Measurements from ENCODE around the gene CEP85. TPM values are rescaled to one million over a fixed set of nuclear protein-coding genes. Genes with fewer than 3 reads are reported as not detected.
A peak's percentile ranks its signal among the peaks of the same experiment; 100 is the strongest.

The CEP85 gene
- total and polyA plus RNA-seq, 9 of the 15 experiments (the other 6 are each of a cell fraction or from before 2014, with no cell fraction given): 42.1 to 140 (median 92.6) TPM

- TF ChIP-seq ARID4B (CRISPR knock-in tag; IDR thresholded peaks at IDR 0.05): peak; percentile 80
- no peak for TF ChIP-seq ASH1L (IDR thresholded peaks at IDR 0.05; ENCODE audit: borderline replicate concordance, low read depth, partially characterized antibody)
- peak; percentile 33; the same call in 1 of the 2 replicates for TF ChIP-seq ERF (CRISPR knock-in tag; IDR thresholded peaks at IDR 0.05)
- TF ChIP-seq ZNF445 (CRISPR knock-in tag; IDR thresholded peaks at IDR 0.05; ENCODE audit: low read depth): no peak
- TF ChIP-seq ZBTB2 (IDR thresholded peaks at IDR 0.05): peak; percentile 66
- peak; percentile 95 for TF ChIP-seq SMARCA4 (IDR thresholded peaks at IDR 0.05)
- TF ChIP-seq RBM14 (IDR thresholded peaks at IDR 0.05; ENCODE audit: borderline replicate concordance, insufficient read depth, low read depth, low read length): no peak
- TF ChIP-seq FOXK1 (CRISPR knock-in tag; IDR thresholded peaks at IDR 0.05; ENCODE audit: borderline replicate concordance): 0 out of 2 replicates have a peak, but pooled peaks have one; percentile 12
- peak; percentile 73 for TF ChIP-seq SP1 (CRISPR knock-in tag; IDR thresholded peaks at IDR 0.05)
- no peak for TF ChIP-seq MCM2 (IDR thresholded peaks at IDR 0.05; ENCODE audit: low read depth)
- TF ChIP-seq ZNF57 (CRISPR knock-in tag; IDR thresholded peaks at IDR 0.05): no peak
- peak; percentile 93 for TF ChIP-seq STAT5A (IDR thresholded peaks at IDR 0.05; ENCODE audit: borderline replicate concordance, low read length)
- TF ChIP-seq ZBTB11 (CRISPR knock-in tag; IDR thresholded peaks at IDR 0.05): peak in 1 of 3 experiments; percentile 73; a peak in 2 of 6 replicates
- 0 out of 2 replicates have a peak, but pooled peaks have one; percentile 44 for TF ChIP-seq HNRNPUL1 (IDR thresholded peaks at IDR 0.05; ENCODE audit: low read length)
- 0 out of 4 replicates have a peak, but pooled peaks of 1 of the 2 experiments have one; percentile 52 for TF ChIP-seq ETV6 (IDR thresholded peaks at IDR 0.05; ENCODE audit: borderline replicate concordance in 1 of 2, low read depth in 2 of 2, low read length in 1 of 2)
- no peak for TF ChIP-seq ETV6 (CRISPR knock-in tag; IDR thresholded peaks at IDR 0.05; ENCODE audit: borderline replicate concordance)
These were observed 53.2 kb downstream of the CEP85 start (continued) for GRCh38 chr1:26287033-26287711.

All from K562 (cell line).